Measurements from ENCODE around the gene CCL19.

DNA sequence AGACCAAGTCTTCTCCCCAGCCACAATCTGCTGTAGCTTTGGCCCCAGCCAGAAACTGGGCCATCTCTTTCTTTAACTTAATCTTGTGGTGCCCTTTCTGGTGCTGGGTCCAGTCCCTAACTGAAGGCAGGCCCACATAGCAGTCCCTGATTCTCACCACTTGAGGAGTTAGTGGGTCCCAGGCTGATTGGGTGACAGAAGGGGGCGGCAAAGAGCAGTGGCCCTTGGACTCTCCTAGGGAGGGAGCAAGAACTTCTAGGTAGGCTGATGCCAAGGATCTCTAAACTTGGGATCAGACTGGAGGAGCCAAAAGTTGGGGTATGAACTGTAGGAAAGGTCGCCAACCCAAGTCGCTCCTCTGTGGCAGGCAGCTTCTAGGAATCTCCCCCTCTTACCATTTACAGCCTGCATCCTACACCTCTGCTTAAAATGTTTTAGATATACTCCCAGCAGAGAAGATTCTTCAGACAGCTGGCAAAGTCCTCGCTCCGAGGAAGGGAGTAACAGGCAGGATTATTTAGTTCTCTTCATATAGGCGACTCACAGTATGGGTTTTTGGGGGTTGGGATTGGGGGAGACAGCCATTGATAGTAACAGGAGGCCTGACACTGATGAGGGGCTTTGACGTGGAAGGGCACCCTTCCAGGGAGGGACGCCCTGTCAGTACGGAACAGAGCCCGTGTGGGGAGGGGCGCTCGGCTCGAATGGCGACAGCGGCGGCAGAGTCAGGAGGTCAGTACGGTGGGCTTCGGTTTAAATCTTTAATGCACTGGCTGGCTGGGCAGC is 26.6 kb downstream of the CCL19 start:
- TF ChIP-seq POLR2AphosphoS5 (IDR thresholded peaks at IDR 0.05; ENCODE audit: borderline replicate concordance, low read depth, low read length) (no peak), EZH2 (IDR thresholded peaks at IDR 0.05) (no peak)
